Keratinocyte (primary cell): Measurements from ENCODE around the gene PAX7. TPM values are rescaled to one million over a fixed set of nuclear protein-coding genes. Genes with fewer than 3 reads are reported as not detected.

ENCODE experiments used
- DNase-seq: peaks from one replicate; pipeline ENCODE4 v3.0.0-alpha.2; 2011; ENCODE audit warnings: low read depth, missing footprints, low spot score
- FAIRE-seq: peaks from 2 replicates; lab custom pipeline; 2011; peaks lifted over from hg19 to GRCh38; lab: Jason Lieb, UNC
- H2AFZ ChIP-seq: 2 replicates; pipeline ENCODE4 v1.6.0; 2012; ENCODE audit warnings: low read length, control low read depth, inconsistent platforms; ENCODE audit not compliant: control insufficient read depth
- H3K27ac ChIP-seq: 2 replicates; pipeline ENCODE4 v1.5.1; 2011; ENCODE audit warnings: low read length; ENCODE audit not compliant: control insufficient read depth, insufficient read depth
- H3K27me3 ChIP-seq: 3 replicates; pipeline ENCODE4 v1.6.0; 2011; ENCODE audit warnings: low read length; ENCODE audit not compliant: control insufficient read depth, insufficient read depth; ENCODE audit errors: extremely low read depth
- H3K36me3 ChIP-seq, 2 experiments: 2 replicates in 1 of 2; 3 replicates in 1 of 2; pipeline ENCODE4 v1.5.1; 2011; ENCODE audit warnings: low read length in 2 of 2, mild to moderate bottlenecking in 1 of 2; ENCODE audit not compliant: control insufficient read depth in 2 of 2, insufficient read depth in 2 of 2; ENCODE audit errors: extremely low read depth in 1 of 2
- H3K4me1 ChIP-seq: 3 replicates; pipeline ENCODE4 v1.5.1; 2011; ENCODE audit warnings: low read length; ENCODE audit not compliant: control insufficient read depth, insufficient read depth; ENCODE audit errors: extremely low read depth
- H3K4me2 ChIP-seq: 3 replicates; pipeline ENCODE4 v1.6.0; 2011; ENCODE audit warnings: low read depth, low read length; ENCODE audit not compliant: control insufficient read depth, insufficient read depth; ENCODE audit errors: extremely low read depth
- H3K4me3 ChIP-seq, 3 experiments: fragments of 200-600 bp in 1 of 3; sonication (generic) in 1 of 3; 2 replicates in 2 of 3; 3 replicates in 1 of 3; pipeline ENCODE4 v1.5.1; 2011 to 2016; ENCODE audit warnings: low read length in 3 of 3, mild to moderate bottlenecking in 3 of 3, control low read depth in 2 of 3, inconsistent platforms in 1 of 3, low read depth in 1 of 3, mixed read lengths in 1 of 3, mixed run types in 1 of 3, moderate library complexity in 1 of 3; ENCODE audit not compliant: control insufficient read depth in 2 of 3, insufficient read depth in 2 of 3; ENCODE audit errors: extremely low read depth in 1 of 3
- H3K79me2 ChIP-seq: 2 replicates; pipeline ENCODE4 v1.6.0; 2012; ENCODE audit warnings: low read length; ENCODE audit not compliant: control insufficient read depth, insufficient read depth
- H3K9ac ChIP-seq: 3 replicates; pipeline ENCODE4 v1.6.0; 2011; ENCODE audit warnings: low read length; ENCODE audit not compliant: control insufficient read depth, insufficient read depth; ENCODE audit errors: extremely low read depth
- H3K9me1 ChIP-seq: 3 replicates; pipeline ENCODE4 v1.6.0; 2011; ENCODE audit warnings: low read length; ENCODE audit not compliant: control insufficient read depth, insufficient read depth; ENCODE audit errors: extremely low read depth
- H3K9me3 ChIP-seq: 2 replicates; pipeline ENCODE4 v1.5.1; 2012; ENCODE audit warnings: low read depth, low read length; ENCODE audit not compliant: control insufficient read depth
- H4K20me1 ChIP-seq: 3 replicates; pipeline ENCODE4 v1.6.0; 2011; ENCODE audit warnings: low read length; ENCODE audit not compliant: control insufficient read depth, insufficient read depth; ENCODE audit errors: extremely low read depth
- EZH2 ChIP-seq: IDR thresholded peaks from one replicate; pipeline ENCODE4 v1.6.1; 2012; ENCODE audit warnings: inconsistent platforms, mild to moderate bottlenecking, low read length, moderate library complexity
- dilution Hi-C: fragments of 300-500 bp; cut with MboI; formaldehyde crosslinking; loops from one replicate; pipeline ENCODE4 v1.7.0; 2020; ENCODE audit warnings: low sequenced_read_pairs; ENCODE audit not compliant: extremely low pct_ligation_motif_present
- polyA plus RNA-seq, 5 experiments: library from polyadenylated mRNA; depleted of rRNA in 3 of 5; stranded (reverse) in 3 of 5; stranded (forward) in 1 of 5; unstranded in 1 of 5; fragments of >200 nt; gene quantifications; 1 replicate in 1 of 5; 2 replicates in 3 of 5; 3 replicates in 1 of 5; pipeline versions ENCODE4 v1.2.1 to v1.2.3, GENCODE V29; 2011 to 2012; ENCODE audit warnings: missing spikeins in 2 of 5, low read depth in 1 of 5, low replicate concordance in 1 of 5
- TF ChIP-seq, protein P1 (sequence below), 3 experiments: IDR thresholded peaks in 1 of 3; conservative IDR thresholded peaks in 1 of 3; optimal IDR thresholded peaks in 1 of 3; 2 replicates in 2 of 3; 3 replicates in 1 of 3; pipeline versions ENCODE3 to v1.5.1; 2011; ENCODE audit warnings: low read length in 3 of 3, mild to moderate bottlenecking in 3 of 3, moderate library complexity in 2 of 3, control low read depth in 1 of 3, inconsistent platforms in 1 of 3; ENCODE audit not compliant: insufficient read depth in 2 of 3; ENCODE audit errors: extremely low read depth in 1 of 3

Gene PAX7
- polyA plus RNA-seq, 1 donor (not counting 4 experiments of a cell fraction or from before 2014, with no cell fraction given): not detected

DNA sequence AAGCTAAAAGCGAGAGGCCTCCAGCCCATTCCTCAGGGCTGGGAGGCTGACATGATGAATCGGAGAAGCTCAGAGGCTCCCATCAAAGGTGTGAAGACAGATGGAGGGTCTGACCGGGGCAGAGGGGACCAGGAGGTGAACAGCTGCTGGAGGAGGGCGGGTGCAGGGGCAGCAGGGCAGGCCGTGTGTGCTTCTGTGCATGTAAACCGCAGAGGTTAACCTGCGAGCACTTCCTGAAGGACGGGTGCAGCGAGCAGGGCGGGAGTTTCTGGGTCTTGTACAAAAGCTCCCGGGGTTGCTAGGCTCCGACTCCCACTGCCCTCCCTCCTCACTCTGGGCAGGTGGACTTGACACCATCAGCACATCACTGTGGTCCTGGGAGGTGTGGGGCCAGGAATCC lies 75.2 kb downstream of the PAX7 start:
- H3K9me3 ChIP-seq: no peaks in the 10 kb centered on the region
- no peaks in the 10 kb centered on the region for H3K36me3 ChIP-seq
- no peaks in the 10 kb centered on the region for H3K4me1 ChIP-seq
- no peak overlapping the region for H3K4me2 ChIP-seq
- H3K79me2 ChIP-seq: no peaks in the 10 kb centered on the region
- H3K9ac ChIP-seq: no peak overlapping the region
- dilution Hi-C loops: no loop called here
- TF ChIP-seq, protein P1, sequence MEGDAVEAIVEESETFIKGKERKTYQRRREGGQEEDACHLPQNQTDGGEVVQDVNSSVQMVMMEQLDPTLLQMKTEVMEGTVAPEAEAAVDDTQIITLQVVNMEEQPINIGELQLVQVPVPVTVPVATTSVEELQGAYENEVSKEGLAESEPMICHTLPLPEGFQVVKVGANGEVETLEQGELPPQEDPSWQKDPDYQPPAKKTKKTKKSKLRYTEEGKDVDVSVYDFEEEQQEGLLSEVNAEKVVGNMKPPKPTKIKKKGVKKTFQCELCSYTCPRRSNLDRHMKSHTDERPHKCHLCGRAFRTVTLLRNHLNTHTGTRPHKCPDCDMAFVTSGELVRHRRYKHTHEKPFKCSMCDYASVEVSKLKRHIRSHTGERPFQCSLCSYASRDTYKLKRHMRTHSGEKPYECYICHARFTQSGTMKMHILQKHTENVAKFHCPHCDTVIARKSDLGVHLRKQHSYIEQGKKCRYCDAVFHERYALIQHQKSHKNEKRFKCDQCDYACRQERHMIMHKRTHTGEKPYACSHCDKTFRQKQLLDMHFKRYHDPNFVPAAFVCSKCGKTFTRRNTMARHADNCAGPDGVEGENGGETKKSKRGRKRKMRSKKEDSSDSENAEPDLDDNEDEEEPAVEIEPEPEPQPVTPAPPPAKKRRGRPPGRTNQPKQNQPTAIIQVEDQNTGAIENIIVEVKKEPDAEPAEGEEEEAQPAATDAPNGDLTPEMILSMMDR (optimal IDR thresholded peaks at IDR 0.05 in 1 of 3, IDR thresholded peaks at IDR 0.05 in 1 of 3, conservative IDR thresholded peaks at IDR 0.05 in 1 of 3; ENCODE audit: extremely low read depth in 1 of 3, insufficient read depth in 2 of 3, low read length in 3 of 3): no peak
- no peak for TF ChIP-seq EZH2
- H2AFZ ChIP-seq: no peak overlapping the region
- no peak overlapping the region for H3K27ac ChIP-seq
- H3K9me1 ChIP-seq: no peaks in the 10 kb centered on the region
- FAIRE-seq: no peak
- H3K27me3 ChIP-seq: peaks cover 7% of the 10 kb centered on the region
- H3K4me3 ChIP-seq: no peak overlapping the region
- no peak for DNase-seq
- H4K20me1 ChIP-seq: no peaks in the 10 kb centered on the region

DNA sequence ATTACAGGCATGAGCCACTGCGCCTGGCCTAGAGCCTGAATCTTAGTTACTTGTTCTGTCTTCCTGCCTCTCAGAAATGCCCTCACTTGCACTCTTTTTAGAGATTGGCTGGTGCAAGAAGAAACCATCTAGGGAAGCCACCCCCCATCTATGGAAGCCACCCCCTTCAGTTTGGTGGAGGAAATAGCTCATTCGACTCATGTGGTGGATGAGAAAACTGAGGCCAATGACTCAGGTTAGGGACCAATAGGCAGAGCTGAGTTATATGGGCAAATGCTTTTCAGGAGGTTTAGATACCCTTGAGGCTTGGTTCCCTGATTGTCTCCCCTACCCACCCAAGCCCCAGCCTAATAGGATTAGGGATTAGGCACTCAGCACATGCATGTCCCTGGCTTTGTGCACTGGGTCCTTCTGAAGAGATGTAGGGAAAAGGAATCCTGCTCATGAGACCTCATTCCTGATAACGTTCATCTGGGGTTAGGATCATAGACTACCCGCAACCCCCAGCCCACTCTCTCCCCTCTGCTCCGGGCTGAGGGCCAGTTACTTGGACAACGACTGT lies 77.1 kb downstream of the PAX7 start:
- Histone ChIP-seq H3K36me3 (no peaks in the 10 kb centered on the region), H3K4me1 (no peaks in the 10 kb centered on the region), H3K4me2 (no peak overlapping the region), H3K9me3 (no peaks in the 10 kb centered on the region), H3K27ac (no peak overlapping the region), H2AFZ (no peak overlapping the region), H3K4me3 (no peak overlapping the region), H3K9me1 (no peaks in the 10 kb centered on the region), H3K79me2 (no peaks in the 10 kb centered on the region), H3K9ac (no peak overlapping the region), H4K20me1 (no peaks in the 10 kb centered on the region), H3K27me3 (peaks cover 10% of the 10 kb centered on the region)
- DNase-seq (no peak), FAIRE-seq (no peak)
- no peak for TF ChIP-seq EZH2
- TF ChIP-seq, protein P1 (optimal IDR thresholded peaks at IDR 0.05 in 1 of 3, IDR thresholded peaks at IDR 0.05 in 1 of 3, conservative IDR thresholded peaks at IDR 0.05 in 1 of 3; ENCODE audit: extremely low read depth in 1 of 3, insufficient read depth in 2 of 3, low read length in 3 of 3): no peak
- dilution Hi-C loops: no loop called here
